Heart left ventricle (tissue), 13 donors: ENCODE measurements around the gene MYH16.

ENCODE experiments used
- CTCF ChIP-seq, 12 donors: fragments of 200-600 bp; sonication (generic) in 4 of 12; IDR thresholded peaks; one replicate each; pipeline versions ENCODE4 v1.5.0 to v1.8.0; 2018 to 2022; ENCODE audit warnings: antibody characterized with exemption in 12 of 12, mild to moderate bottlenecking in 5 of 12
- POLR2A ChIP-seq, 2 donors: fragments of 450-650 bp; IDR thresholded peaks; one replicate each; pipeline ENCODE4 v1.6.1; 2017; ENCODE audit warnings: antibody characterized with exemption in 2 of 2, mild to moderate bottlenecking in 2 of 2, moderate library complexity in 2 of 2
- donor health status: ischemic (EF 13 %, LVEDD 7.1; RV severe dilation, severe dysfunction).
- donor health status: DM: no; HTN: yes; CAD: no.
- donor health status: DM: no; HTN: no; CAD: no.
- donor health status: ischemic (EF 25% LVEDD 6.9; RV normal size, moderate dysfunction).
- donor health status: ischemic (EF 25% LVEDD 5.7; RV mildly dilated, moderate dysfunction).
- donor health status: ischemic (EF 35%, LVEDD 5.7; RV mildly dilated, moderate dysfunction).
- donor health status: nonischemic (EF 11% LVEDD 7.7; RV severe dilation, severe dysfunction).
- donor health status: DM: yes; HTN: yes; CAD: no.
- donor health status: PGD.
- donor health status: ischemic (EF 29% LVEDD 5.4; RV normal size, mild dysfunction).
- donor health status: nonischemic (EF 23%, LVEDD 6.1; RV moderate dilation, normal function).

DNA sequence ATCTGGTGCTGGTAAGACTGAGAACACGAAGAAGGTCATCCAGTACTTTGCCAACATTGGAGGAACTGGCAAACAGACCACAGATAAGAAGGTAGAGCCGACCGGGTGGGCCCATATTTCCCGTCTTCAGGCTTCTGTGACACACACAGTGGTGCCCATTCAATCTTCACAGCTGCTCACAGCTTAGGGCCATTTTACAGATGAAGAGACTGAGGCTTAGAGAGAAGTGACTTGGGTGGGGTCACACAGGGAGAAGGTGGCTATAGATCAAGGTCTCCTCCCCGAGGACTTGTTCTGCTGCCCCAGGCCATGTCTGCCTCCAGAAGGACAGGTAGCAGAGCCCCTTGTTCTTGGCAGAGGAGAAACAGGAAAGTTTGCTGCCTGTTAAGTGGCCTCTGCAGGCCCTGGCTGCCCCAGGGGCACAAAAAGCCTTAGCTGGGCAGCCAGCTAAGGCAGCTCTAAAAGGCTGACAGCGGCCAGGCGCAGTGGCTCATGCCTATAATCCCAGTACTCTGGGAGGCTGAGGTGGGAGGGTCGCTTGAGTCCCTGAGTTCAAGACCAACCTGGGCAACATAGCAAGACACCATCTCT, 22.6 kb upstream of the MYH16 start:
- TF ChIP-seq CTCF (IDR thresholded peaks at IDR 0.05) (no peak), POLR2A (IDR thresholded peaks at IDR 0.05) (no peak)
